Bronchial epithelial cell (primary cell): ENCODE data around the gene BBOF1. TPM values are rescaled to one million over a fixed set of nuclear protein-coding genes. Genes with fewer than 3 reads are reported as not detected.

Source experiments
- DNase-seq: peaks from one replicate; pipeline ENCODE4 v3.0.0-alpha.2; 2010; ENCODE audit warnings: low read depth
- FAIRE-seq: peaks from 2 replicates; lab custom pipeline; 2011; peaks lifted over from hg19 to GRCh38; lab: Jason Lieb, UNC
- H3K27me3 ChIP-seq: 2 replicates; pipeline ENCODE4 v1.5.1; 2011; ENCODE audit warnings: low read length; ENCODE audit not compliant: control insufficient read depth, insufficient read depth
- H3K36me3 ChIP-seq: 2 replicates; pipeline ENCODE4 v1.5.1; 2011; ENCODE audit warnings: low read length; ENCODE audit not compliant: control insufficient read depth, insufficient read depth
- H3K4me3 ChIP-seq: 2 replicates; pipeline ENCODE4 v1.5.1; 2011; ENCODE audit warnings: mild to moderate bottlenecking, low read depth, low read length, control low read depth
- CTCF ChIP-seq: IDR thresholded peaks from 2 replicates; pipeline ENCODE4 v1.5.1; 2011; ENCODE audit warnings: mild to moderate bottlenecking, moderate library complexity, low read length, control low read depth, inconsistent platforms; ENCODE audit not compliant: insufficient read depth, severe bottlenecking
- total RNA-seq: library from RNA; depleted of rRNA; stranded (reverse); fragments of >200 nt; gene quantifications from 2 replicates; pipeline ENCODE4 v1.2.1, GENCODE V29; 2014

Gene BBOF1
- total RNA-seq, 1 donor from 2014 or later = 1.3 TPM

- TF ChIP-seq CTCF = peak; percentile 36
- no peaks in the 10 kb centered on the region for H3K36me3 ChIP-seq
- H3K4me3 ChIP-seq = no peak overlapping the region
- H3K27me3 ChIP-seq = no peaks in the 10 kb centered on the region
- FAIRE-seq (no peak), DNase-seq (peak; percentile 63)
Measured at GRCh38 chr14:74038020-74038859, 19.1 kb downstream of the BBOF1 start.

DNA sequence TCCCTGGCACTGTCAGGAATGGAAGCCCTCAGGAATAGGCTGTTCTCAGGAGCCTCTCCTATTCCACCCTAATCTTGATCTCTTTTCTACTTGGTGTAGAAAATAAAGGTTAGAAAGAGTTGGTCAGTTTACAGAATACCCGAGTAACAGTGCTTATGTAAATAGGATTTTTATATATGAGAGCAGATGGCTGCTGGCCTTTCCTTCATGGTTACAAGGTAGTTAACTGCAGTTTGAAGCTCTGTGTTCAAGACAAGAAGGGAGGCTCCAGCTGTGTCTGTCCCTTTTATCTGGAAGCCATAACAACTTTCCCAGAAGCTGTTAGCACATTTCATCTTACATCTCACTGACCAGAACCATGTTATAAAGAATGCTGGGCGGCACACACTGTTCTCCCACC, 23.1 kb downstream of the BBOF1 start:
- DNase-seq = no peak
- no peak for TF ChIP-seq CTCF
- no peak for FAIRE-seq
- Histone ChIP-seq H3K4me3 (no peak overlapping the region), H3K36me3 (no peaks in the 10 kb centered on the region), H3K27me3 (no peaks in the 10 kb centered on the region)

DNA sequence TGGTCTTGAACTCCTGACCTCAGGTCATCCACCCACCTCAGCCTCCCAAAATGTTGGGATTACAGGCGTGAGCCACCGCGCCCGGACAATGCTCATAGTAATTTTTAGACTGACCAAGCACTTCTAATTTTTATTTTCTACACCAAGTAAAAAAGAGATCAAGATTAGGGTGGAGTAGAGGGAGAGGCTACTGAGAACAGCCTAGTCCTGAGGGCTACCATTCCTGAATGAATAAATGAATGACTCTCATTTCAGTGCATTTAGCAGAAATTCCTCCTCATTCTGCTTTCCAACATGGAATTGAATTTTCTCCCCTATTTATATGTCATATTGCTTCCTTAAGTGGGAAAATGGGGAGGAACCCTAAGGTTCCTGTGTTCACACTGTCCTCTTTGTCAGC, 26.4 kb downstream of the BBOF1 start:
- Histone ChIP-seq H3K4me3 (no peak overlapping the region), H3K36me3 (no peaks in the 10 kb centered on the region), H3K27me3 (no peaks in the 10 kb centered on the region)
- TF ChIP-seq CTCF = no peak
- no peak for FAIRE-seq
- no peak for DNase-seq

DNA sequence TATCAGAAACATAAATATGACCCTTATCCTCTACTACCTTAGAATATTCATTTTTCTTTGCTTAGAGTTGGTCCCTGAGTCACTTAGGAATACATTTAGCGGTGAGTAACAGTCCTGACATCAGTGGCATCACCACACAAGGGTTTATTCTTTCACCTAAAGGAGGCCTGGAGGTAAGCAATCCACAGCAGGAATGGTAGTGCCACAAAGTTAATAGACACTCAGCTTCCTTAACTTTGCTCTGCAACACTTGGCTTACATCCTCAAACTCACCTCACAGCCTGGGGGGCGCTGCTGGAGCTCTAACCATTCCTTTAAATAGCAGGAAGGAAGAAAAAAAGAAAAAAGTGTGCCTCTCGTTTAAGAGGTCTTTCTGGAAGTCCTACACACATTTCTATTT, 29.1 kb downstream of the BBOF1 start:
- no peak overlapping the region for H3K4me3 ChIP-seq
- H3K27me3 ChIP-seq = no peaks in the 10 kb centered on the region
- TF ChIP-seq CTCF = no peak
- no peaks in the 10 kb centered on the region for H3K36me3 ChIP-seq
- DNase-seq = peak; percentile 79
- no peak for FAIRE-seq

DNA sequence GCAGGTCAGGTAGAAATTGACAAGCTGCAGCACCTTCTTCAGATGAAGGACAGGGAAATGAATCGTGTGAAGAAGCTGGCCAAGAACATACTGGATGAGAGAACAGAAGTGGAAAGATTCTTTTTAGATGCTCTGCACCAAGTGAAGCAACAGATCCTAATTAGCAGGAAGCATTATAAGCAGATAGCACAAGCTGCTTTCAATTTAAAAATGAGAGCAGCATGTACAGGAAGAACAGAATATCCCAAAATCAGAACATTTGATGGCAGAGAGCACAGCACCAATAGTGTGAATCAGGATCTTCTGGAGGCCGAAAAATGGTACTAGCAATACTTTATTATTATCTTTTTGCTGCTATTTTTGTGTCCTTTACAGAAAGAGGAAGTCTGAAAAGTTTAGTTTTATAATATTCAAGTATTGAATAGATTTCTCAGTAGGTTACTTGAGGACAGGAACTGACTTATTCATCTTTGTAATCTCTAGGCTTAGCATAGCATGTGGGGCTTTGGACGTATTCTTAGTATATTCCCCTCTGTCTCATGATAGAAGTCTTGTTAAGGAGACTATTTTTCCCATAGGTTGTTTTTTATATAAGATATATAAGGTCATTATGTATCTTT, 30.8 kb downstream of the BBOF1 start:
- FAIRE-seq = no peak
- Histone ChIP-seq H3K36me3 (no peaks in the 10 kb centered on the region), H3K4me3 (no peak overlapping the region), H3K27me3 (no peaks in the 10 kb centered on the region)
- TF ChIP-seq CTCF = no peak
- DNase-seq = no peak
